SU-DHL-6 (cell line): ENCODE measurements around the gene PDE4D.

Source experiments
- CTCF ChIP-seq: fragments of 200-600 bp; sonication (generic); IDR thresholded peaks from one replicate; pipeline ENCODE4 v1.5.1; 2017; ENCODE audit warnings: antibody characterized with exemption, mild to moderate bottlenecking, low read length, moderate library complexity; ENCODE audit not compliant: insufficient read depth, poor library complexity, severe bottlenecking
- EZH2phosphoT487 ChIP-seq: fragments of 200-600 bp; sonication (generic), shearing (Covaris generic); conservative IDR thresholded peaks from 2 replicates; pipeline ENCODE4 v1.6.1; 2018; ENCODE audit warnings: mild to moderate bottlenecking, antibody characterized with exemption, low read length, moderate library complexity, mixed read lengths

GRCh38 chr5:59301727-59302126 lies 591.8 kb downstream of the PDE4D start:
- no peak for TF ChIP-seq CTCF
- no peak for TF ChIP-seq EZH2phosphoT487
